OCI-M2 (cell line): Measurements from ENCODE around the gene FTO.

ENCODE experiments used
- DNase-seq: peaks from one replicate; lab custom pipeline; 2025; ENCODE audit not compliant: unreplicated experiment; lab: John Stamatoyannopoulos, UW

FTO gene

GRCh38 chr16:54197758-54198157, 493.8 kb downstream of the FTO start:
- DNase-seq, result no peak

- DNase-seq, result no peak
Observed at GRCh38 chr16:54199487-54200160, 495.7 kb downstream of the FTO start.

GRCh38 chr16:54200161-54200534, 496.2 kb downstream of the FTO start:
- DNase-seq, result no peak

GRCh38 chr16:54200720-54201119, 496.8 kb downstream of the FTO start:
- DNase-seq, result no peak

- no peak for DNase-seq
Observed at GRCh38 chr16:54201200-54201599, 497.2 kb downstream of the FTO start.
